H1 (cell line): ENCODE data around the gene IL31RA.
"Not testable (repeated sequence)": the region's sequence is repeated elsewhere in the genome, so short reads cannot be mapped to it uniquely, and the experiment has no call there.

Experiments
- CTCF ChIP-seq, 3 experiments: IDR thresholded peaks; 1 replicate in 2 of 3; 2 replicates in 1 of 3; pipeline versions ENCODE4 v1.5.1 to v1.6.1; 2011; ENCODE audit warnings: low read length in 3 of 3, mild to moderate bottlenecking in 3 of 3, inconsistent platforms in 2 of 3, low read depth in 1 of 3, moderate library complexity in 1 of 3; ENCODE audit not compliant: insufficient read depth in 1 of 3; ENCODE audit errors: control extremely low read depth in 1 of 3
- KDM1A ChIP-seq: fragments of 200-600, 300-600 bp; sonication (generic); IDR thresholded peaks from 2 replicates; pipeline ENCODE4 v1.7.1; 2016; ENCODE audit warnings: mild to moderate bottlenecking, low read length, borderline replicate concordance
- POLR2AphosphoS5 ChIP-seq: IDR thresholded peaks from 2 replicates; pipeline ENCODE4 v1.6.1; 2011; ENCODE audit warnings: low read depth, low read length
- RAD21 ChIP-seq, 2 experiments: IDR thresholded peaks in 1 of 2; conservative IDR thresholded peaks in 1 of 2; 2 replicates each; pipeline ENCODE4 v1.6.1; 2011; ENCODE audit warnings: low read depth in 2 of 2, low read length in 2 of 2, improper control_type of control experiment in 1 of 2, inconsistent platforms in 1 of 2, mild to moderate bottlenecking in 1 of 2, moderate library complexity in 1 of 2
- TAF1 ChIP-seq: IDR thresholded peaks from 2 replicates; pipeline ENCODE4 v1.6.1; 2011; ENCODE audit warnings: mild to moderate bottlenecking, low read depth, low read length

GRCh38 chr5:55937598-55937997 lies 86.4 kb downstream of the IL31RA start:
- not testable (repeated sequence) for TF ChIP-seq TAF1; KDM1A; CTCF (IDR thresholded peaks at IDR 0.05; ENCODE audit: control extremely low read depth in 1 of 3, insufficient read depth in 1 of 3, low read depth in 1 of 3, low read length in 3 of 3); POLR2AphosphoS5; RAD21 (IDR thresholded peaks at IDR 0.05 in 1 of 2, conservative IDR thresholded peaks at IDR 0.05 in 1 of 2; ENCODE audit: low read depth in 2 of 2, low read length in 2 of 2)
